AG04450 (cell line): ENCODE data around the gene MED12L. TPM values are rescaled to one million over a fixed set of nuclear protein-coding genes. Genes with fewer than 3 reads are reported as not detected.
A peak's percentile ranks its signal among the peaks of the same experiment; 100 is the strongest.

Experiments used
- CTCF ChIA-PET: fragments of 300-600, 350-600 bp; formaldehyde crosslinking; extraction: SDS; loops from one replicate; lab custom pipeline; 2022; ENCODE audit warnings: antibody characterized with exemption, inconsistent platforms; lab: Charles Lee
- POLR2A ChIA-PET: fragments of 350-600 bp; formaldehyde crosslinking; extraction: SDS; loops from one replicate; lab custom pipeline; 2021; ENCODE audit warnings: antibody characterized with exemption, inconsistent platforms; lab: Yijun Ruan, JAX
- DNase-seq: peaks from one replicate; pipeline ENCODE4 v3.0.0-alpha.2; 2011; ENCODE audit warnings: low read depth, low spot score
- H3K27ac ChIP-seq: one replicate; pipeline ENCODE4 v1.5.1; 2012; ENCODE audit warnings: low read depth, low read length, control low read depth
- H3K27me3 ChIP-seq: one replicate; pipeline ENCODE4 v1.6.0; 2012; ENCODE audit warnings: low read length; ENCODE audit not compliant: control insufficient read depth, insufficient read depth
- H3K4me3 ChIP-seq: 2 replicates; pipeline ENCODE4 v1.5.1; 2011; ENCODE audit warnings: mild to moderate bottlenecking, low read depth, low read length, control low read depth
- H3K9me3 ChIP-seq: 2 replicates; pipeline ENCODE4 v1.5.1; 2012; ENCODE audit warnings: low read length; ENCODE audit not compliant: control insufficient read depth, insufficient read depth
- polyA plus RNA-seq: library from polyadenylated mRNA; depleted of rRNA; stranded (reverse); fragments of >200 nt; gene quantifications from 2 replicates; pipeline ENCODE4 v1.2.3, GENCODE V29; 2011
- TF ChIP-seq, protein P1 (sequence below): IDR thresholded peaks from 2 replicates; pipeline ENCODE4 v1.5.1; 2011; ENCODE audit warnings: low read depth, low read length, control low read depth, inconsistent platforms

The MED12L gene
- polyA plus RNA-seq, 1 experiment = 0.26 TPM

DNA sequence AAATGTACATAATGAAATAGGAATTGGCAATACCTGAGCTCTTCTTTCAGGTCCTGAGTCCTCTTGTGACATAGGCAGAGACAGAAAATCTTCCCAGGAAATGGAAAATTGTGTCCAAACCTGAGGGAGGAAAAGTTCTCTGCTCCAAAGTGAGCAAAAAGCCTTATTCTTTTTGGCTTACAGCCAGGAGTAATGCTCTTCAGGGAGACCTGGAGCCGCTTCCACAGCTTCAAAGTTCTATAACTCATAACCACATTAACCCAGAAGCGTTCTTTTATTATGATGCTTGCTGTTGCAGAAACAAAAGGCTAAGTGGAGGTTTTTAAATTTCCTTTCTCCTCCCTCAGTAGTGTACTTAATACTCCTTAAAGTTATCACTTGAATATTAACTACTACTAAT, 374.8 kb downstream of the MED12L start:
- no peak overlapping the region for H3K27ac ChIP-seq
- H3K27me3 ChIP-seq = peaks cover 13% of the 10 kb centered on the region
- no peak for DNase-seq
- TF ChIP-seq, protein P1, sequence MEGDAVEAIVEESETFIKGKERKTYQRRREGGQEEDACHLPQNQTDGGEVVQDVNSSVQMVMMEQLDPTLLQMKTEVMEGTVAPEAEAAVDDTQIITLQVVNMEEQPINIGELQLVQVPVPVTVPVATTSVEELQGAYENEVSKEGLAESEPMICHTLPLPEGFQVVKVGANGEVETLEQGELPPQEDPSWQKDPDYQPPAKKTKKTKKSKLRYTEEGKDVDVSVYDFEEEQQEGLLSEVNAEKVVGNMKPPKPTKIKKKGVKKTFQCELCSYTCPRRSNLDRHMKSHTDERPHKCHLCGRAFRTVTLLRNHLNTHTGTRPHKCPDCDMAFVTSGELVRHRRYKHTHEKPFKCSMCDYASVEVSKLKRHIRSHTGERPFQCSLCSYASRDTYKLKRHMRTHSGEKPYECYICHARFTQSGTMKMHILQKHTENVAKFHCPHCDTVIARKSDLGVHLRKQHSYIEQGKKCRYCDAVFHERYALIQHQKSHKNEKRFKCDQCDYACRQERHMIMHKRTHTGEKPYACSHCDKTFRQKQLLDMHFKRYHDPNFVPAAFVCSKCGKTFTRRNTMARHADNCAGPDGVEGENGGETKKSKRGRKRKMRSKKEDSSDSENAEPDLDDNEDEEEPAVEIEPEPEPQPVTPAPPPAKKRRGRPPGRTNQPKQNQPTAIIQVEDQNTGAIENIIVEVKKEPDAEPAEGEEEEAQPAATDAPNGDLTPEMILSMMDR = no peak
- ChIA-PET POLR2A (no interaction called here), CTCF (interaction anchor here (0.9 to 1.3 kb wide), 3 partner anchors 8 to 81 kb away, joined by 3 to 19 read pairs (median 6); no protein-coding TSS in a partner anchor)
- H3K4me3 ChIP-seq = no peak overlapping the region
- no peaks in the 10 kb centered on the region for H3K9me3 ChIP-seq

DNA sequence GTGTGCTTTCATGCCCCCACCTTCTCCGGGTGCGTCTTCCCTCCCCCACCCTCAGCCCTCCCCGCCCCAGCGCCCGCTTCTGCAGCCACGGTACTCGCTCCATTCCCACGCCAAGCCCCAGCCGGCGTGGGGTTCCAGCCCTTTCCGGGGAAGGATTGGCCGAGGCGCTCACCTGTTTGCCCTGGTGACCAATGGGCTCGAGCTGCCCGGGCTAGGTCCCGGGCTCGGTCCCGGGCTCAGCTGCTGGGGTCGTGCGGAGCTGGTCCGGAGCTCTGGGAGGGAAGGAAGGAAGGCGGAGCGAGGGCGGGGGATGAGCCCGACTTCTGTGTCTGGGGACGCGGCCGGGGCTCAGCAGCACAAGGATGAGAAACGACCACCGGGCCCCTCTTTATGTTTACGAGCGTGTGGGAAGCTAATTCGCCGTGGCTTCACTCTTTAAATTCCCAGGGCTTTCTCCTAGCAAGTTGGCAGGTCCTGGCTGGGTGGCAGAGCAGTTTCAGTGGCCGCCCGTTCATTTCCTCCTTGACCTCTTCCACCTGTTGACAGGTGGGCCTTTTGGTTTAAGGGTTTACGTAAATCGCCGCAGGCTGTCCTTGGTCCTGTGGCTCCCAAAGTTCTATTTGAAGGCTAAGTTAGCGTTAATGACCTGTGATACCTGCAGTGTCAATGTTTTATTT, 375.4 kb downstream of the MED12L start, which contains the start of gene IGSF10:
Gene IGSF10, minus strand, starts transcription at position 288 of the 677 bp plus-strand sequence. CDS start 2,352 bp downstream, outside the sequence.
- no peak for DNase-seq
- POLR2A ChIA-PET = no interaction called here
- H3K4me3 ChIP-seq = peak within 1 kb of the TSS; percentile 46
- H3K27me3 ChIP-seq = peaks cover 13% of the 10 kb centered on the region
- TF ChIP-seq, protein P1 = no peak
- H3K27ac ChIP-seq = no peak within 1 kb of the TSS
- CTCF ChIA-PET = no interaction called here
- no peaks in the 10 kb centered on the region for H3K9me3 ChIP-seq

DNA sequence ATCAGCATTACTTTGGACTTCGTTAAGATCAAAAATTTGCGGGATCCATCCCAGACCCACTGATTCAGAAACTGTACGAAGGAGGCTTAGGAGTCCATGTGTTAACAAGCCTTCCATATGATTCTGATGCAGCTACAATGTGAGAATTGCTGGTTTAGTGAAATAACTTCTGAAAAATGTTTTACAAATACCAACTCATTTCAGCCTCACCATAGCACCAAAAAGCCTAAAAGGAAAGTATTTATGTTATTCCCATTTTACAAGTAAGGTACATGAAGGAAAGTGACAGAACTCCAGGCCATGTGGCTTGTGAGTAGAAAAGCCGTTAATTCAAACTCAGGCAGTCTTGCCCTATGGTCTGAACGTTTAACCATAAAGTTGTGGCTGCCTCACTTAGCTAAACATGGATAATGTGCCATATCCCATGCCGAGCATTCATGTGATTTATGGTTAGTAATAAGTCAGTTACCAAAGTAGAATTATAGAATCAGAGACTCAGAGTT, 376.9 kb downstream of the MED12L start:
- H3K27ac ChIP-seq = no peak overlapping the region
- no peak for DNase-seq
- H3K27me3 ChIP-seq = peaks cover 13% of the 10 kb centered on the region
- TF ChIP-seq, protein P1 = no peak
- no peak overlapping the region for H3K4me3 ChIP-seq
- H3K9me3 ChIP-seq = no peaks in the 10 kb centered on the region
- POLR2A ChIA-PET = no interaction called here
- CTCF ChIA-PET = interaction anchor here (1.0 to 1.1 kb wide), 3 partner anchors 13 to 379 kb away, joined by 3 read pairs; no protein-coding TSS in a partner anchor

- ChIA-PET POLR2A (no interaction called here), CTCF (interaction anchor here (1.0 to 1.1 kb wide), 2 partner anchors 22 to 378 kb away, joined by 3 read pairs; no protein-coding TSS in a partner anchor)
- no peak overlapping the region for H3K4me3 ChIP-seq
- TF ChIP-seq, protein P1 = no peak
- H3K27me3 ChIP-seq = peaks cover 13% of the 10 kb centered on the region
- no peaks in the 10 kb centered on the region for H3K9me3 ChIP-seq
- no peak for DNase-seq
- H3K27ac ChIP-seq = no peak overlapping the region
These were observed 377.5 kb downstream of the MED12L start for GRCh38 chr3:151462991-151463390.

- POLR2A ChIA-PET = no interaction called here
- Histone ChIP-seq H3K27ac (no peak overlapping the region), H3K9me3 (no peaks in the 10 kb centered on the region), H3K4me3 (no peak overlapping the region), H3K27me3 (peaks cover 4% of the 10 kb centered on the region)
- TF ChIP-seq, protein P1 = no peak
- DNase-seq = no peak
- CTCF ChIA-PET = interaction anchor here (0.5 to 4.6 kb wide), 14 partner anchors 10 to 632 kb away, joined by 3 to 76 read pairs (median 6); no protein-coding TSS in a partner anchor
These were observed 381.6 kb downstream of the MED12L start for GRCh38 chr3:151467069-151467468.
